HepG2 (cell line): ENCODE results near the gene GLRX5. TPM values are rescaled to one million over a fixed set of nuclear protein-coding genes. Genes with fewer than 3 reads are reported as not detected.

Source experiments
- AGO2 ChIP-seq: fragments of 200-400 bp; formaldehyde crosslinking; optimal IDR thresholded peaks from 2 replicates; pipeline ENCODE3; 2017; ENCODE audit warnings: mild to moderate bottlenecking, low read depth, low read length, moderate library complexity
- ARID5B ChIP-seq: IDR thresholded peaks from 2 replicates; pipeline ENCODE4 v1.4.0; 2020; ENCODE audit warnings: mild to moderate bottlenecking, missing genetic modification reagents
- ARNT2 ChIP-seq: sonication (generic); formaldehyde crosslinking; IDR thresholded peaks from 2 replicates; pipeline ENCODE4 v1.8.0; 2022; ENCODE audit warnings: mild to moderate bottlenecking, low read depth, missing genetic modification reagents, moderate library complexity
- BRCA1 ChIP-seq: sonication (generic); formaldehyde crosslinking; IDR thresholded peaks from 2 replicates; pipeline ENCODE4 v1.4.0; 2020; ENCODE audit warnings: missing genetic modification reagents
- FOSL2 ChIP-seq: sonication (generic); formaldehyde crosslinking; IDR thresholded peaks from 2 replicates; pipeline ENCODE4 v1.4.0; 2020; ENCODE audit warnings: missing genetic modification reagents
- MAFF ChIP-seq: IDR thresholded peaks from 2 replicates; pipeline ENCODE4 v1.6.1; 2011; ENCODE audit warnings: low read depth, low read length, improper control_type of control experiment
- MAX ChIP-seq: IDR thresholded peaks from 2 replicates; pipeline ENCODE4 v1.6.1; 2012; ENCODE audit warnings: inconsistent platforms
- MIXL1 ChIP-seq: IDR thresholded peaks from 2 replicates; pipeline ENCODE4 v1.6.1; 2016
- MZF1 ChIP-seq: sonication (generic); formaldehyde crosslinking; IDR thresholded peaks from 2 replicates; pipeline ENCODE4 v1.8.1; 2023; ENCODE audit warnings: mild to moderate bottlenecking, missing genetic modification reagents, borderline replicate concordance
- NCOA2 ChIP-seq: sonication (generic); formaldehyde crosslinking; IDR thresholded peaks from 2 replicates; pipeline ENCODE4 v1.8.0; 2022; ENCODE audit warnings: inconsistent platforms
- NKX3-1 ChIP-seq: sonication (generic); formaldehyde crosslinking; IDR thresholded peaks from 2 replicates; pipeline ENCODE4 v1.5.0; 2020; ENCODE audit warnings: missing genetic modification reagents
- NRL ChIP-seq: sonication (generic); formaldehyde crosslinking; IDR thresholded peaks from 2 replicates; pipeline ENCODE4 v1.5.0; 2020; ENCODE audit warnings: missing genetic modification reagents, mild to moderate bottlenecking, moderate library complexity, borderline replicate concordance
- PHB2 ChIP-seq: fragments of 450-650 bp; IDR thresholded peaks from 2 replicates; pipeline ENCODE4 v1.6.1; 2018; ENCODE audit not compliant: partially characterized antibody
- RAD21 ChIP-seq: fragments of 450-650 bp; formaldehyde crosslinking; IDR thresholded peaks from 2 replicates; pipeline ENCODE4 v1.5.0; 2020; ENCODE audit warnings: mild to moderate bottlenecking
- REPIN1 ChIP-seq: sonication (generic); formaldehyde crosslinking; IDR thresholded peaks from 2 replicates; pipeline ENCODE4 v1.8.0; 2022; ENCODE audit warnings: missing genetic modification reagents, low read depth, mild to moderate bottlenecking, borderline replicate concordance
- SOX5 ChIP-seq: IDR thresholded peaks from 2 replicates; pipeline ENCODE4 v1.6.1; 2016; ENCODE audit warnings: borderline replicate concordance
- THAP11 ChIP-seq: IDR thresholded peaks from 2 replicates; pipeline ENCODE4 v1.6.1; 2016; ENCODE audit warnings: missing biosample characterization, missing genetic modification reagents
- ZNF326 ChIP-seq: sonication (generic); formaldehyde crosslinking; IDR thresholded peaks from 2 replicates; pipeline ENCODE4 v1.4.0; 2020; ENCODE audit warnings: missing genetic modification reagents, borderline replicate concordance
- ZNF382 ChIP-seq: sonication (generic); formaldehyde crosslinking; IDR thresholded peaks from 2 replicates; pipeline ENCODE4 v1.5.0; 2020; ENCODE audit warnings: missing genetic modification reagents, mild to moderate bottlenecking, borderline replicate concordance
- ZNF607 ChIP-seq: sonication (generic); formaldehyde crosslinking; IDR thresholded peaks from 2 replicates; pipeline ENCODE4 v1.5.1; 2020; ENCODE audit warnings: missing genetic modification reagents, mild to moderate bottlenecking, borderline replicate concordance
- ZSCAN22 ChIP-seq: sonication (generic); formaldehyde crosslinking; IDR thresholded peaks from 2 replicates; pipeline ENCODE4 v1.4.0; 2020; ENCODE audit warnings: mild to moderate bottlenecking, missing genetic modification reagents
- polyA plus RNA-seq, 8 experiments: library from polyadenylated mRNA; depleted of rRNA in 3 of 8; stranded (reverse) in 7 of 8; unstranded in 1 of 8; fragments of >200 nt; fragmentation: Illumina TruSeq in 4 of 8; extraction: Trizol in 4 of 8; gene quantifications; 2 replicates each; pipeline versions ENCODE4 v1.2.1 to v1.2.3, GENCODE V29; 2011 to 2016; ENCODE audit warnings: low read depth in 4 of 8, missing spikeins in 1 of 8, mixed read lengths in 1 of 8; ENCODE audit not compliant: insufficient read depth in 1 of 8
- total RNA-seq, 5 experiments: library from RNA; depleted of rRNA; stranded (reverse); fragments of >200 nt; fragmentation: Illumina TruSeq; extraction: Trizol; gene quantifications; 2 replicates each; pipeline ENCODE4 v1.2.3, GENCODE V29; 2016; ENCODE audit warnings: low read depth in 1 of 5
- TF ChIP-seq, protein P1 (sequence below): sonication (generic); formaldehyde crosslinking; IDR thresholded peaks from 2 replicates; pipeline ENCODE4 v1.9.0; 2022; ENCODE audit warnings: missing genetic modification reagents, mild to moderate bottlenecking, borderline replicate concordance
- TF ChIP-seq, protein P2 (sequence below): sonication (generic); formaldehyde crosslinking; IDR thresholded peaks from 2 replicates; pipeline ENCODE4 v1.4.0; 2020; ENCODE audit warnings: mild to moderate bottlenecking, missing genetic modification reagents
- TF ChIP-seq, protein P3 (sequence below): sonication (generic); formaldehyde crosslinking; IDR thresholded peaks from 2 replicates; pipeline ENCODE4 v1.4.0; 2020; ENCODE audit warnings: missing genetic modification reagents

The GLRX5 gene
- total and polyA plus RNA-seq, 2 of the 13 experiments (the other 11 are each of a cell fraction or from before 2014, with no cell fraction given): 122 to 146 TPM

- peak; percentile 55; the same call in 1 of the 2 replicates for TF ChIP-seq REPIN1 (CRISPR knock-in tag)
- no peak for TF ChIP-seq MZF1
- TF ChIP-seq MAX: peak; percentile 53
- peak; percentile 97 for TF ChIP-seq RAD21 (CRISPR knock-in tag)
- TF ChIP-seq SOX5: 0 out of 2 replicates have a peak, but pooled peaks have one; percentile 20
- TF ChIP-seq, protein P1, sequence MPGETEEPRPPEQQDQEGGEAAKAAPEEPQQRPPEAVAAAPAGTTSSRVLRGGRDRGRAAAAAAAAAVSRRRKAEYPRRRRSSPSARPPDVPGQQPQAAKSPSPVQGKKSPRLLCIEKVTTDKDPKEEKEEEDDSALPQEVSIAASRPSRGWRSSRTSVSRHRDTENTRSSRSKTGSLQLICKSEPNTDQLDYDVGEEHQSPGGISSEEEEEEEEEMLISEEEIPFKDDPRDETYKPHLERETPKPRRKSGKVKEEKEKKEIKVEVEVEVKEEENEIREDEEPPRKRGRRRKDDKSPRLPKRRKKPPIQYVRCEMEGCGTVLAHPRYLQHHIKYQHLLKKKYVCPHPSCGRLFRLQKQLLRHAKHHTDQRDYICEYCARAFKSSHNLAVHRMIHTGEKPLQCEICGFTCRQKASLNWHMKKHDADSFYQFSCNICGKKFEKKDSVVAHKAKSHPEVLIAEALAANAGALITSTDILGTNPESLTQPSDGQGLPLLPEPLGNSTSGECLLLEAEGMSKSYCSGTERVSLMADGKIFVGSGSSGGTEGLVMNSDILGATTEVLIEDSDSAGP (CRISPR knock-in tag): peak; percentile 35; the same call in 1 of the 2 replicates
- TF ChIP-seq, protein P2, sequence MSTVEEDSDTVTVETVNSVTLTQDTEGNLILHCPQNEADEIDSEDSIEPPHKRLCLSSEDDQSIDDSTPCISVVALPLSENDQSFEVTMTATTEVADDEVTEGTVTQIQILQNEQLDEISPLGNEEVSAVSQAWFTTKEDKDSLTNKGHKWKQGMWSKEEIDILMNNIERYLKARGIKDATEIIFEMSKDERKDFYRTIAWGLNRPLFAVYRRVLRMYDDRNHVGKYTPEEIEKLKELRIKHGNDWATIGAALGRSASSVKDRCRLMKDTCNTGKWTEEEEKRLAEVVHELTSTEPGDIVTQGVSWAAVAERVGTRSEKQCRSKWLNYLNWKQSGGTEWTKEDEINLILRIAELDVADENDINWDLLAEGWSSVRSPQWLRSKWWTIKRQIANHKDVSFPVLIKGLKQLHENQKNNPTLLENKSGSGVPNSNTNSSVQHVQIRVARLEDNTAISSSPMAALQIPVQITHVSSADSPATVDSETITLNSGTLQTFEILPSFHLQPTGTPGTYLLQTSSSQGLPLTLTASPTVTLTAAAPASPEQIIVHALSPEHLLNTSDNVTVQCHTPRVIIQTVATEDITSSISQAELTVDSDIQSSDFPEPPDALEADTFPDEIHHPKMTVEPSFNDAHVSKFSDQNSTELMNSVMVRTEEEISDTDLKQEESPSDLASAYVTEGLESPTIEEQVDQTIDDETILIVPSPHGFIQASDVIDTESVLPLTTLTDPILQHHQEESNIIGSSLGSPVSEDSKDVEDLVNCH (CRISPR knock-in tag): no peak
- peak; percentile 88 for TF ChIP-seq ZSCAN22 (CRISPR knock-in tag)
- peak; percentile 34; the same call in 1 of the 2 replicates for TF ChIP-seq THAP11 (CRISPR knock-in tag)
- no peak for TF ChIP-seq NKX3-1
- TF ChIP-seq, protein P3, sequence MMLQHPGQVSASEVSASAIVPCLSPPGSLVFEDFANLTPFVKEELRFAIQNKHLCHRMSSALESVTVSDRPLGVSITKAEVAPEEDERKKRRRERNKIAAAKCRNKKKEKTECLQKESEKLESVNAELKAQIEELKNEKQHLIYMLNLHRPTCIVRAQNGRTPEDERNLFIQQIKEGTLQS (CRISPR knock-in tag): 0 out of 2 replicates have a peak, but pooled peaks have one; percentile 25
- TF ChIP-seq MAFF: 0 out of 2 replicates have a peak, but pooled peaks have one; percentile 5
- TF ChIP-seq BRCA1 (CRISPR knock-in tag): no peak
- peak; percentile 59 for TF ChIP-seq FOSL2 (CRISPR knock-in tag)
- no peak for TF ChIP-seq NRL (CRISPR knock-in tag)
- TF ChIP-seq ARID5B (CRISPR knock-in tag): peak; percentile 62; the same call in 1 of the 2 replicates
- no peak for TF ChIP-seq ZNF326 (CRISPR knock-in tag)
- TF ChIP-seq ARNT2 (CRISPR knock-in tag): no peak
- TF ChIP-seq ZNF382 (CRISPR knock-in tag): no peak
- 0 out of 2 replicates have a peak, but pooled peaks have one; percentile 36 for TF ChIP-seq NCOA2 (CRISPR knock-in tag)
- 0 out of 2 replicates have a peak, but pooled peaks have one; percentile 45 for TF ChIP-seq ZNF607
- TF ChIP-seq MIXL1 (CRISPR knock-in tag): peak; percentile 42; the same call in 1 of the 2 replicates
- TF ChIP-seq AGO2: no peak
- TF ChIP-seq PHB2: no peak
Observed at GRCh38 chr14:95561001-95561412, 26.2 kb downstream of the GLRX5 start (continued).
